HG02571 (cell line): ENCODE data around the gene PLD4.
"Not testable (repeated sequence)": the region's sequence is repeated elsewhere in the genome, so short reads cannot be mapped to it uniquely, and the experiment has no call there.

Experiments
- ATAC-seq: cut with Tn5 transposase; IDR thresholded peaks from one replicate; pipeline ENCODE4 v1.9.1; 2021; ENCODE audit warnings: mild to moderate bottlenecking, moderate library complexity; ENCODE audit not compliant: unreplicated experiment

The PLD4 gene

DNA sequence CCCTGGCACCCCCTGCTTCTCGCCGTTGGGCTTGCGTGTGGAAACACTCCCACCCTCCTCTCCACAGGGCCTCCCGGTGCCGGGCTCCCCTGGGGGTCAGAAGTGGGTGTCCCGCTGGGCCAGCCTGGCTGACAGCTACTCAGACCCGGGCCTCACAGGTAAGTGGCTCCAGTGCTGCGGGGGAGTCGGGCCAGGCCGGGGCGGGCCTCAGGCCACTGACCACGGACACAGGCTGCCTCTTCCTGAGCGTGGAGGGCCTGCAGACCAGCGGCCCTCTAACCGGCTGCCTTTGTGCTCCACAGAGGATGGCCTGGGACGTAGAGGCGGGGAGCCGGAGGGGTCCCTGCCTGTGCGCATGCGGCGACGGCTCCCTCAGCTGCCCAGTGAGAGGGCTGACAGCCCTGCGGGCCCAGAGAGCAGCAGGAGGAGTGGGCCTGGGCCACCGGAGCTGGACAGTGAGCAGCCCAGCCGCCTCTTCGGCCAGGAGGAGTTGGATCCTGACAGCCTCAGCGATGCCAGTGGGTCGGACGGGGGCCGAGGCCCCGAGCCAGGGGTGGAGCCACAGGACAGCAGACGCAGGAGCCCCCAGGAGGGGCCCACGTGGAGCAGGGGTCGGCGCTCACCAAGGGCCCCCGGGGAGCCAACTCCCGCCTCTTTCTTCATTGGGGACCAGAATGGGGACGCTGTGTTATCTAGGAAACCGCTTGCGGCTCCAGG is 38.5 kb upstream of the PLD4 start:
- ATAC-seq, result no peak

DNA sequence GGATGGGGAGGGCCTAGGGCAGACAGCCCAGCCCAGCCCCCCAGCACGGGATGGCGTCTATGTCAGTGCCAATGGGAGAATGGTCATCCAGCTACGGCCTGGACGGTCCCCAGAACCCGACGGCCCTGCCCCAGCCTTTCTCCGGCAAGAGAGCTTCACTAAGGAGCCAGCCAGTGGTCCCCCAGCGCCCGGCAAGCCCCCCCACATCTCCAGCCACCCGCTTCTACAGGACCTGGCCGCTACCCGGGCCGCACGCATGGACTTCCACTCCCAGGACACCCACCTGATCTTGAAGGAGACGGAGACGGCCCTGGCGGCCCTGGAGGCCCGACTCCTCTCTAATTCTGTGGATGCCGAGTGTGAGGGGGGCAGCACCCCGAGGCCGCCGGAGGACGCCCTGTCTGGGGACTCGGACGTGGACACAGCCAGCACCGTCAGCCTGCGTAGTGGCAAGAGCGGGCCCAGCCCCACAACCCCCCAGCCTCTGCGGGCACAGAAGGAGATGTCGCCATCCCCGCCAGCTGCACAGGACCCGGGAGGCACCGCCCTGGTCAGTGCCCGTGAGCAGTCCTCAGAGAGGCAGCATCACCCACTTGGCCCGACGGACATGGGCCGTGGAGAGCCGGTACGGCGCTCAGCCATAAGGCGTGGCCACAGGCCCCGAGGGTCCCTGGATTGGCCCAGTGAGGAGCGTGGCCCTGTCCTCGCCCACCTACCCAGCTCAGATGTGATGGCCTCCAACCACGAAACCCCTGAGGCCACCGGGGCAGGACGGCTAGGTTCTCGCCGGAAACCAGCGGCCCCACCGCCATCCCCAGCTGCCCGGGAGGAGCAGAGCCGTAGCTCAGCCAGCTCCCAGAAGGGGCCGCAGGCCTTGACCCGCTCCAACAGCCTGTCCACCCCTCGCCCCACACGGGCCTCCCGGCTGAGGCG is 37.7 kb upstream of the PLD4 start:
- ATAC-seq, result no peak

DNA sequence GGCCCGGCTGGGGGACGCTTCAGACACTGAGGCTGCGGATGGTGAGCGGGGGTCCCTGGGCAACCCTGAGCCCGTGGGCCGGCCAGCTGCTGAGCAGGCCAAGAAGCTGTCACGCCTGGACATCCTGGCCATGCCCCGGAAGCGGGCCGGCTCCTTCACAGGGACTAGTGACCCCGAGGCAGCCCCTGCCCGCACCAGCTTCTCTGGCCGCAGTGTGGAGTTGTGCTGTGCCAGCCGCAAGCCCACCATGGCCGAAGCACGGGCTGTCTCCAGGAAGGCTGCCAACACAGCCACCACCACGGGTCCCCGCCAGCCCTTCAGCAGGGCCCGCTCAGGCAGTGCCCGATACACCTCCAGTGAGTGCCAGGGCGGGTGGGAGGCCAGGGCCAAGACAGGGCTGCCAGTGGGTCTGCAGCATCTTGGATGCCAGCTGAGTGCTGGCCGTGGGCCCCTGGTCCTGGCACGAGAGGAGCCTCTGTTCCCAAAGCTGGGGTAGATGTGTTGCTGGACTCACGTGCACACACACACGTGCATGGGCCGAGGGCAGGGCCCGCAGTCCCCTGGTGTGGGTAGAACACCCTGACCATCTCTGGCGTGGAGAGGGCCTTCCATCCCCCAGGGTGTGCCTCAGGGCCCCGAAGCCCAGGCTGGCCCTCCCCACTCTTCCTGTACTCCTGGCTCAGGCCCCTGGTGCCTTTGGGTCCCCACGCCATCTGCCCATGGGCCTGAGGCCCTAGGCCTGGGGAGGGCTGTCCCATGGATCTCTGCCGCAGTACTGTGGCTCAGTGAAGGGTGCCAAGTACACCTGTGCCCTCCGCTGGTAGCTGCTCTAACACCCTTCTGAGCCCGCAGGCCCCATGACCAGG is 36.8 kb upstream of the PLD4 start:
- ATAC-seq, result no peak

DNA sequence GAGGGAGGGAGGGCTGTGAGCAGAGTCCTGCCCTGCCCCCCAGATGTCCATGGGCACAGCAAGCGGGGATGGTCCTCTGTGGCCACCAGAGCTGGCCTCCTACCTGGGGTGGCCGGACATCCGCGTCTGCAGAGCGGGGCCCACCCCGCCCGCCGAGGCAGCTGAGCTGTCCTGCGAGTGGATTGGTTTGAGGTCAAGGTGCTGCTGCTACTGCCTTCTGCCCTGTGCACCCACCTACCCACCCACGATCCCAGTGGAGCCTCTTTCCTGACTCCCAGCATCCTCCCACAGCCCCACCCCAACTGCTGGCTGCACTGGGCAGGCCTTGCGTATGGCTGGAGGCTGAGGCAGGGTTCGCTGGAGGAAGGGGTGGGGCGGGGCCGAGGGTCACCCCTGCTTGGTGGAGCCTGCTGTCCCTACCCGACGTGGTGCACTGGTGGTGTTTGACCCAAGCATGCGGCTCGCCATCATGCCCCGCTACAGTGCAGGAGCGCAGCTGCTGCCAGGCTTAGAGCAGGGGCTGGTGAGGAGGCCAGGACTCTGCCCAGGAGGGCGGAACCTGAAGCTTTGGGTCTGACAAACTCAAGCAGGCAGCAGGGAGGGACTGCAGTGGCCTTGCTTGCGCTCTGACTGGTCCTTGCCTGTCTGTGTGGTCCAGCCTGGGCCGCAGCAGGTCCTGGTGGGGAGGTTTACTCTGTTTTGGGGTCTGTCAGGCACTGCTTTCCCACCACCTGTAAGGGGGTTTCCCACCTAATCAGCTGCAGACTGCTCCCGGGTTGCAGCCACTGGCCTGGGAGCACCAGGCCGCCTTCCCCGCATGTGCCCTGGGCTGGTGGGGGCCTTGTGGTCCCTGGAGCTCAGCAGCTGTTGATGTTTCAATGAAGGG is 35.9 kb upstream of the PLD4 start:
- no peak for ATAC-seq

DNA sequence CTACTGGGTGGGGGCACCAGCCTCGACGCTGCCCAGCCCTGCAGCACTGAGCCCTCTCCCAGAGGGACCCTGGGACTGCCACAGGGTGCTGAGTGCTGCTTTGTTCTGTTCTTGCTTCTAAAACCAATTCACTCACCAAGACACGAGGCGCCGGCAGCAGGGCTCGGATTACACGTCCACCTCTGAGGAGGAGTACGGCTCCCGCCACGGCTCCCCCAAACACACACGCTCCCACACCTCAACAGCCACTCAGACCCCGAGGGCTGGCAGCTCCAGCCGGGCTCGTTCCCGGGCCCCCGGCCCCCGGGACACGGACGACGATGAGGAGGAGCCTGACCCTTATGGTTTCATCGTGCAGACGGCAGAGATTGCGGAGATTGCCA is 35.3 kb upstream of the PLD4 start:
- ATAC-seq, result no peak

DNA sequence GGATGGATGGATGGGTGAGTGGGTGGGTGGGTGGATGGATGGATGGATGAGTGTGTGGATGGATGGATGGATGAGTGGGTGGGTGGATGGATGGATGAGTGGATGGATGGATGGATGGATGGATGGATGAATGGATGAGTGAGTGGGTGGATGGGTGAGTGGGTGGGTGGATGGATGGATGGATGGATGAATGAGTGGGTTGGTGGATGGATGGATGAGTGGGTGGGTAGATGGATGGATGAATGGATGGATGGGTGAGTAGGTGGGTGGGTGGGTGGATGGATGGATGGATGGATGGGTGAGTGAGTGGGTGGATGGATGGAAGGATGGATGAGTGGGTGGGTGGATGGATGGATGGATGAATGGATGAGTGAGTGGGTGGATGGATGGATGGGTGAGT is 34.4 kb upstream of the PLD4 start:
- not testable (repeated sequence) for ATAC-seq

DNA sequence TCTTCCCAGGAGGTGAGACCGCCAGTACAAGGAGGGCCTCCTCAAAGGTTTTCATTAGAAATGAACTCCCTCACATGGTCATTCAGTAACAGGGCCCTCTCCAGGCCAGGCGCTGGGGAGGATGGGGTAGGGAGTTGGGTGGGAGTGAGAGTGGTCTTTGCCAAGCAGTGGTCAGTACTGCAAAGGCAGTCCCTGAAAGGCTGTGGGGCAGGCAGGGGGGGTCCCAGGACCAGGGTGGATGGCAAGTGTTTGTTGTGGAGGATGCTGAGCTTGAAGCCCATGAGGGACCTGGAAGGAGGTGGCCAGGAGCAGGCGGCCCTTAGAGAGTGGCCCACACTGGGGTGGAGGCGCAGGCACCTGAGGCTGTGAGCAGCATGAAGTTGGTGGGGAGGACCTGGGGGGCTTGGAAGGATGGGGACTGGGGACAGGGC is 33.5 kb upstream of the PLD4 start:
- no peak for ATAC-seq

DNA sequence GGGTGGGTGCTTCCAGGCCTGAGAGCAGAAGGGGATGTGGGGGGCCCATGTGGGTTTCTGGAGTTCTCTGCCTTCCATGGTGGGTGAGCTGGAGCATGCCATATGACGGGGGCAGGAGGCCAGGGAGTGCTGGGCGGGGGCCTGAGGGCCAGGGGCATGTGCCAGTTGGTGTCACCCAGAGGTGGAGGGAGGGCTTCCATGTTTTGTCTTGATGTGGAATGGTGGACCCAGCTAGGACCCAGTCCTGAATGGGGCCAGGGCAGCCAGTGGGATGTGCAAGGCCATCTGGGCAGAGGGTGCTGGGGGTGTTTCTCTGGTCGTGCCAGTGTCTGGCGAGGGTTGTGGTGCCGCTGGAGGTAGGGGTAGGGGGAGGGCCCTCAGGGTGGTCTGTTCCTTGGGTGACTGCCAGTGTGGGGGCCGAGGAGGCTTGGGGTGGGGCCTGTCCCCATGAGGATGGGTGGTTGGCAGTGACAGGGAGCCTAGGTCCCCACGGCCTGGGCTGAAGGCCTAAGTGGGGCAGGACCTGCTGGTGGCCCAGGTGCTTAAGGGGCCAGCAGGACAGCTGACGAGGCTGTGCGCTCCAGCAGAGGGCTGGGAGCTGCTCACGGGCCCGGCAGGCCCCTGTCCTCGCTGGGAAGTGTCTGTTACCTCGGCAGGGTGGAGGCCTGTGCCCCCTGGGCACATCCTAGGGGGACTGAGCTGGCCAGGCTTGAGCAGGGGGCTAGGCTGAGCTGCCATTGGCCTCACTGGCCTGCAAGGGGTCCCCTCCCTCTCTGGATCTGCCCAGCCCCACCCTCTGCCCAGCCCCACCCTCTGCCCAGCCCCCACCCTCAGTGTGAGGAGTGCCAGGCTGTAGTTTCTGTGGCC is 32.8 kb upstream of the PLD4 start:
- ATAC-seq, result no peak

DNA sequence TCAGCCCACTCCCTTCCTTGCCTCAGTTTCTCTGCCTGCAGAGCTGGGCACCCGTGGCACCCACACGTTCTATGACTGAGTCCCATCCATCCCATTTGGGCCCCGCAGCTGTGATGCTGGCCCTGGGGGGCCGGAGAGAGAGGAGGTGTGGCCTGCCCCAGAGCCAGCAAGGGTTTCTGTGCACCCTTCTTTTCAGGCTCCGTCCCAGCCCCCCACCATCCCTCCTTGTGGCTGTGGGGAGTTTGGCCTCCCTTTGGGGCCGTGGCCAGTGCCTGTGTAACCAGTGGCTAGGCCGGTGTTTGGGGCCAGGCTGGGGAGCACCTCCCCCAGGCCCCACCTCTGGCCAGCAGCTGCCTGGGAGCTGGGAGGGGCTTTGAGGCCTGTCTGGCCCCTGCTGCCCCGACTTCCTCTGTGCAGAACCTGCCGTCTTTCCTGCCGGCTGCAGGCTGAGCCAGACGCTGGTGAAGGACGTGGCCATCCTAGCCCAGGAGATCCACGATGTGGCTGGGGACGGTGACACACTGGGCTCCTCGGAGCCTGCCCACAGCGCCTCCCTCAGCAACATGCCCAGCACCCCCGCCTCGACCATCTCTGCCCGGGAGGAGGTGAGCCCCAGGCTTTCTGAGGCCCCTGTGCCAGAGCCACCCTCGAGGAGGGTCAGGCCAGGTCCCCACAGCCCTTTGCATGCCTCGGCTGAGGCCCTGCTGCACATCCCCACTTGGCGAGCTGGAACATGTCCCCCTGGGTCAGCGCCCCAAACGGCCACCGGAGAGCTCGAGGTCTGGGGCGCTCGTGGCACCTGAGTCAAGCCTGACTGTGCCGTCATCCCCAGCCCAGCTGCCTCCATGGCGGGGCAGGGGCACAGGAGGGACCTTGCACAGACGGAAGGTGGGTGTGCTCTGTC is 31.9 kb upstream of the PLD4 start:
- no peak for ATAC-seq

DNA sequence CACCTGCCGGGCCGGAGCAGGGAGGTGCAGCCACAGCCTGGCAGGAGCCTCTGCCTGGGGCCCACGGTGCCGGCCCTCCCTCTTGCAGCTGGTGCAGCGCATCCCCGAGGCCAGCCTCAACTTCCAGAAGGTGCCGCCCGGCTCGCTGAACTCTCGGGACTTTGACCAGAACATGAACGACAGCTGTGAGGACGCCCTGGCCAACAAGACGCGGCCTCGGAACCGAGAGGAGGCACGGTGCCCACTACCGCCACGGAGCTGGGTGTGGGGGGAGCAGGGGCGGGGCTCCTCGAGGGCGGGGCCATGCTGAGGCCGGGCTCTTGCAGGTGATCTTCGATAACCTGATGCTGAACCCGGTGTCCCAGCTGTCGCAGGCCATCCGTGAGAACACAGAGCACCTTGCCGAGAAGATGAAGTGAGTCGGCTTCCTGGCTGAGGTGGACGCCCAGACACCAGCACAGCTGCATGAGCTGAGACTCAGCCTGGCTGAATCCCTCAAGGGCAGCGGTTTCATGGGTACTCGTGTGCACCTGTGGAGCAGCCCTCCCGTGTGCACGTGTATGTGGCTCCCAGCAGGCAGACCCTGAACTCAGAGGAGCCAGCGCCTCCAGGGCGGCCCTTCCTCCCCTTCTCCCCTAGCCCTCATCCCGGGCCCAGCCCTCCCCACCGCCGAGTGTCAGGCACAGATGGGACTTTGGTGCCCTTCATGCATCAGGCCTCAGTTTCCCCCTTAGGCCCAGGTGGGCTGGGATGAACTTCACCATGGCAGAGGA is 31.1 kb upstream of the PLD4 start:
- no peak for ATAC-seq

DNA sequence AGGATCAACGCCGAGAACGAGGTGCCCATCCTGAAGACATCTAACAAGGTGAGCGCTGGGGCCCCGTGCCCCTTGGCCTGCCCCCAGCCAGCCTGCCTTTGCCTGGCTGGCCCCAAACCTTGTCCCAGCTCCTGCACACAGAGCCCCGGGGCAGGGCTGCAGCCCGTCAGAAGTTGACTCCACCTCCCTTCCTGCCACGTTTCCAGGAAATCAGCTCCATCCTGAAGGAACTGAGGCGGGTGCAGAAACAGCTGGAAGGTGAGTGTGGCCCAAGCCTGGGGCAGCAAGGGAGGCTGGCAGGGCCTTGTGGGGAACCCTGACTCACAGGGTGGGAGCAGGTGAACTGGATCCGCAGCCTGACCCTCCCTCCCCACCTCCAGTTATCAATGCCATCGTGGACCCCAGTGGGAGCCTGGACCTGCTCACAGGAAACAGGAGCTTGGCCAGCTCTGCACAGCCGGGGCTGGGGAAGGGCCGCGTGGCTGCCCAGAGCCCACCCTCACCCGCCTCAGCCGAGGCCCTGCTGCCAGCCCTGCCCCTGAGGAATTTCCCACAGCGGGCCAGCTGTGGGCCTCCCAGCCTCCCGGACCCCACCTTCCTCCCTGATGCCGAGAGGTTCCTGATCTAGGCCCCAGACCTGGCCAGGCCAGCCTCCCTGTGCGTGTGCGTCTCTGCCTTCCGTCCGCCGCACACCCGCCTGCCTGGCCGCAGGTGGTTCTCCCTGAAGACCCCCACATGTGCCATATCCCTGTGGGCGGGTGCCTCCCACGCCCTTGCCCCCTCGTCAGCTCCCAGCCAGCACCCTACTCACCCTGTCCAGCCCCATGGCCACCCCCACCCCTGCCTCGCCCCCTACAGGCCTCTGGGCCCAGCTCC is 30.1 kb upstream of the PLD4 start:
- ATAC-seq, result no peak

DNA sequence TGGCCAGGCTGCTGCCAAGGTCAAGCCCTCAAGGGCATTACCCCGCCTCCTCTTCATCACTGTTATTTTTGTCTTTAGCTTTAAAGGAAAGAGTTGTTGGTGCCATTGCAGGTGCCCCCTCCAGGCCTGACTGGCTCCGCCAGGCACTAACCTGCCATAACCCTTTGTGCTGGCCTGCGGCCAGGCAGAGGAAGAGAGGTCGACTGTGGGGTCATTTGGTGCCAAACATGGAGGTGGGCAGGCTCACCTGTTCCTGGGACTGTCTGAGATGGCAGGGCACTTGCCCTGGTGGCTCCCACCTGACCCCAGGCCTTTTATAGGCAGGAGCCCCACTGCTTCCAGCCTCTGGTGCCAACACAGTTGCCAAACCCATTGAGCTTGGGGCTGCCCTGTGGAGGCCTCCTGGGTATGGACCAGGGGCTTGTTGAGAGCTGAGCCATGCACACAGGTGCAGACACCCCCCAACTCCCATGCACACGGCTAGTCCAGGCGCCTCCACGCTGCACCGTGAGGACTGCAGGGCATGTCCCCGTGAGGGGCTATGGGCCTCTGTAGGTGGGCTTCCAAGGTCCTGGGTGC is 29.4 kb upstream of the PLD4 start:
- no peak for ATAC-seq

DNA sequence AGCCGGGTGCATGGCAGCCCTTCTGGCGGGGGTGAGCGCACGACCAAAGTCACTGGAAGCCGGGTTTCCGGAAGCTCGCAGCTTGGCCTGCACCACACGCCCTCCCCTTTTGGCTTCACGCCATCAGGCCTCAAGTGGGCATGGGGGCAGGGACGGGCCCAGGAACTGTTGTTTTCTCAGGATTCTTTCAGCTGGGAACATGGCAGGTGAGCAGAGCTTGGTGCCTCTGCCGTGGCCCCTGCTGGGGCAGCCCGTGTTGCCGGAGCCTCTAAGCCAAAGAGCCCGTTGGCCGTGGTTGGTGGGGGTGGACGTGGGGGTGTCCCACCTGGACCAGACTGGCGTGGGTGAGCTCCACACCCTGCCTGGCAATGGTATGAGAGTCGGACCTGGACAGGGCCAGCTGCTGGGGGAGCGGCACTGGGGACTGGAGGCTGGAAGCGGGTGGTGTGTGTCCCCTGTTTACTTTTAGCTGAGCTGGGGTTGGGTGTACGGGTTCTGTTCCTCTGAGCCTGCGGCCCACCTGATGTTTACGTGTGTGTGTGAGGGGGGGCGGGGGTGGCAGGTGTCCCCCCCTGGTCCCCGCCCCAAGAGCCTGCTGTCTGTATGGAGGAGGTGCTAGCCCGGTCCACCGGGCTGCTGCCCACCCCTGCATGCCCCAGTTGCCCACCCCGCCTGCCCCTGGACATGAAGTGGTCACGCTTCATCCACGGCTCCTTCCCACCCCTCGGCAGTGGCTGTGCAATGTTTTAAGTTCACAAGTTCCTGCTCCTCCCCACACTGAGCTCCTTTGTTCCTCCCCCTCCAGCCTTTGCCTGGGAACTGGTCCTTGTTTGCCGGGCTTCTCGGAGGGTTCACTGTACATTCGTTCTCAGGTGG is 28.7 kb upstream of the PLD4 start:
- ATAC-seq, result no peak

DNA sequence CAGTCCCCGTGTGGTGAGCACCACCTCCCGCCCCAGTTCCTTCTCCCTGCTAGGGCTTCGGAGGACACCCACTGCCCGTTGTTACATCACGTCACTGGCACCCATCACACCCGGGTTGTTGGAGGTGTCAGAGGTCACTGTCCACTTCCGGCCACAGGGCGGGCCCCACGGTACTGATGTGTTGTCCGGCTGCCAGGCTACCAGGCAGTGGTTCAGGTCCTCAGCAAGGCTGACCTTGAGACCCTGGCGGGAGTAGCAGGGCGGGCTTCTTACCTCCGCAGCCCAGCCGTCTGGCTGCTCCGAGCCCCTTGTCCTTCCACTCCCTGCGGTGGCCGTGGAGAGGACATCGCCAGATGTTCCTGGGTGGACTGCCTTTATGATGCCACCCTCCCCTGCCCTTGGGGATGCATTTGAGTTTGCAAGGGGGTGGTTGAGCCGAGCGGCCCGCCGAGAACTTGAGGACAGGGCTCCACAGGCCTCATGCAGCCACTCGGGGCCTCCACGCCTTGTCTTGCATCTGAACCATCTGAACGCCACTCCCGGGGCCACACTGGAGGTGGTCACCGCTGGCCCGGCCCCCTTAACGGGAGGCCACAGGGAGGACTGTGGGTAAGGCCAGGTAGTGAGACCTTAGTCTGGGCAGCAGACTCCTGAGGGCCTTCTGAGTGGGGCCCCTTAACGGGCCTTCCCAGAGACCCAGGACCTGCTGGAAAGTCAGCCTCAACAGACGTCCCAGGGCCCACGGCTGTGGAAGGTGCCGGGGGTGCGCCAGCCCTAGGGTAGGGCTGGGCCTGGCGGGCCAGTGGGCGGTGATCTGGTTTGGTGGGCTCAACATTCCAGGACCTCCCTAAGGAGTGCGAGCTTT is 27.1 kb upstream of the PLD4 start:
- no peak for ATAC-seq
